ENCODE results near the gene CDK2.
"Not testable (repeated sequence)": the region's sequence is repeated elsewhere in the genome, so short reads cannot be mapped to it uniquely, and the experiment has no call there.

Gene CDK2

DNA sequence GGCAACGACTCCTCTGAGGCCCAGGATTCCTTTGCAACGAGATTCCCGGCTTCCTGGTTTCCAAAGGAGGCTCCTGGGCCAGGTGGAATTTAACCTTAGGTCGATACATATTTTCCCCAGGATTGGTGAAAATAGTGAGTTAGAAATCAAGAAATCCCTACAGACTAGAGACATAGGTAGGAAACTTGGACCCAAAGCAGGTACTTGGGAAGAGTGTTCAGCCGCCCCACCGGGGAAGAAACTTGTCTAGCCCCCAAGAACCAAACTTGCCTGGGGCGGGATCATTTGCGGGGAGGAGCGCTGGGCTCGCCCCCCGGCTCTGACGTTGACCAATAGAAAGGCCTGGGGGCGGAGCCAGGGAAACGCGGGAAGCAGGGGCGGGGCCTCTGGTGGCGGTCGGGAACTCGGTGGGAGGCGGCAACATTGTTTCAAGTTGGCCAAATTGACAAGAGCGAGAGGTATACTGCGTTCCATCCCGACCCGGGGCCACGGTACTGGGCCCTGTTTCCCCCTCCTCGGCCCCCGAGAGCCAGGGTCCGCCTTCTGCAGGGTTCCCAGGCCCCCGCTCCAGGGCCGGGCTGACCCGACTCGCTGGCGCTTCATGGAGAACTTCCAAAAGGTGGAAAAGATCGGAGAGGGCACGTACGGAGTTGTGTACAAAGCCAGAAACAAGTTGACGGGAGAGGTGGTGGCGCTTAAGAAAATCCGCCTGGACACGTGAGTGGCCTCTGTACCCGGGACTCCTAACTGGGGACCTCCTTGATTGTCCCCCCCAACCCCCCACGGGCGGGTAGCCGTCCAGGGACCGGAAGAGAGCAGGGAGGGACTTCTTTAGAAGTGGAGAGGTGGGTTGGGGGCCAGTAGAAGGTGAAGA lies at the start of gene CDK2:
Gene CDK2, plus strand, starts transcription at position 423 of the 874 bp plus-strand sequence. Its CDS starts 179 bp downstream, at position 602.
- DNase-seq: peak; percentile 80

DNA sequence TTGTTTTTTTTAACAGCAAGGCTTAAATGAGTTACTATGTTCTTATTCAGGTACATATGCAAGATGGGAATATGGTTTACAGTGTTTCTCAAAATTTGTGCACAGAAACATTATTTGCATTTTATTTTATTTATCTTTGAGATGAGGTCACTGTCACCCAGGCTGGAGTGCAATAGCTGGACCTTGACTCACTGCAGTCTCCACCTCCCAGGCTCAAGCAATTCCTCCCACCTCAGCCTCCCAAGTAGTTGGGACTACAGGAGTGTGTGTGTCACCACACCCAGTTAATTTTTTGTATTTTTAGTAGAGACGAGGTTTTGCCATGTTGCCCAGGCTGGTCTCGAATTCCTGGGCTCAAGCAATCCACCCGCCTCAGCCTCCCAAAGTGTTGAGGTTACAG lies 47.6 kb upstream of the CDK2 start:
- peak; percentile 64 for DNase-seq

DNA sequence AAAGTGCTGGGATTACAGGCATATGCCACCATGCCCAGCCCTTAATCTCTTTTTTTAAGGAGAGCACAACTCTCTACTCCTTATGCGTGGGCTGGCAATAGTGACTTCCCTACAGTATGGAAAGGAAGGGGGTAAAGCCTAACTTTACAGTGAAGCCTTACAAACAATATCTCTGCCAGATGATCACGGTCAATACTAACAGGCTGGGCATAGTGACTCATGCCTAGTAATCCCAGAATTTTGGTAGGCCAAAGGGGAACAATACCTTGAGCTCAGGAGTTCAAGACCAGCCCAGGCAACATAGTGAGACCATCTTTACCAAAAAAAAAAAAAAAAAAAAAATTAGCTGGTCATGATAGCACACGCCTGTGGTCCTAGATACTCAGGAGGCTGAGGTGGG lies 44.5 kb upstream of the CDK2 start:
- DNase-seq: peak; percentile 38

DNA sequence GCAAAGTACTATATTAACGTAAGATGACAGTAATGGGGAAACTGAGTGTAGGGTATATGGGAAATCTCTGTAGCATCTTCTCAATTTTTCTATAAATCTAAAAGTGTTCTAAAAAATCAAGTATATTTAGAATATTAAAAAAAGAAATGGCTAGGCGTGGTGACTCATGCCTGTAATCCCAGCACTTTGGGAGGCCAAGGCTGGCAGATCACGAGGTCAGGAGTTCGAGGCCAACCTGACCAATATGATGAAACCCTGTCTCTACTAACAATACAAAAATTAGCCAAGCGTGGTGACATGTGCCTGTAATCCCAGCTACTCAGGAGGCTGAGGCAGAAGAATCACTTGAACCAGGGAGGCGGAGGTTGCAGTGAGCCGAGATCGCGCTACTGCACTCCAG lies 43.0 kb upstream of the CDK2 start:
- DNase-seq: not testable (repeated sequence)

DNA sequence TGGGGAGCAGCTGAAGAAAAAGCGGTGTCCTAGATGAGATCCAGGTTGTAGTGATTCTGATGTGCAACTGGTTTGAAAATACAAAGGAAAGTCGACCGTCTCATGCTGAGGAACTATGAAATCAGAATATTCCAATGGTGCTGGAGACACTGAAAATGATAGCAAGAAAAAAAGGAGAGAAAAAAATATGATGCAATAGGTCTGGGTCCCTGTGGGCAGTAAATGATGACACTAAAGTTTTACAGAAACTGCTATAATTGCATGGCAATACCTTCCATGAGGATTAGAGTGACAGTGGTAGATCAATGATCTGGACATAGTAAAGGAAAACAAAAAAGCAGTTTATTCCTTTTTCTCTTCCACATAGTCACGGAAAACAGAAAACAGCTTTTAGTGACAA lies 41.3 kb upstream of the CDK2 start:
- no peak for DNase-seq

DNA sequence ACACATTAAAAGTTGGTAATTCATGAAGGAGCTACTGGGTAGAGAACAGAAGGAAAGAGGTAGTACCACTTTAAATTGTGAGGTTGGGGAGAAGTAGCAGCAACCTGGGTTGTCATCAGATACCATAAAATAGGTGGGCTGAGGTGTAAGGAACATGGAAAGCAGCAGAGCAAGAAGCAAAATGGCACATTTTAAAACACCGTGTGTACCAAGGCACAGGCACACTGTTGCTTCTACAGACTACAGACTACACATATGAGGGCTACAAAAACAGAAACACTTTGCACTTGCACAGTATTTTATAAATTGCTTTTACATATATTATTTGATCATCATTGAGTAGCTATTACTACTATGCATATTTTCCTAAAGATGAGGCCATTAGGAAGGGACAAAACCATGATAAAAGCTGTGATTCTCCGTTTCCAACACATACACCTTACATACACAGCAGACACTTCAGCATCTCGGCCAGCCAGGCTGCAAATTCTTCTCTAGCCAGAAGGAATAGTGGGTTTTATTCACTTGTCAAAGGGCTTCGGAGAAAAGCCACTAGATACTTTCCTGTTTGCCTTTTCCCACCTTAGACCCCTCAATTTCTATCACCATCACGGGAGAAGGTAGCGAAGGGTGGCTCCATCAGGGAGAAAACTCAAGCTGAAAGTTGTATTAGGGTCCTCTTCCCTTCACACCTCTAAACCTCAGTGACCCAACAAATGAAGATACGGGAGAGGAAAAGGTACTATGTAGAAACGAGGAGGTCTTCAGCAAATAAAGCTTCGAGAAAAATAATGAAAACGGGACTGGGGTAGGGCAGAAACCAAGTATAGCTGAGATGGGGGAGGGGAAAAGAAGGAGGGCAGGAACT lies 40.5 kb upstream of the CDK2 start:
- DNase-seq: no peak

DNA sequence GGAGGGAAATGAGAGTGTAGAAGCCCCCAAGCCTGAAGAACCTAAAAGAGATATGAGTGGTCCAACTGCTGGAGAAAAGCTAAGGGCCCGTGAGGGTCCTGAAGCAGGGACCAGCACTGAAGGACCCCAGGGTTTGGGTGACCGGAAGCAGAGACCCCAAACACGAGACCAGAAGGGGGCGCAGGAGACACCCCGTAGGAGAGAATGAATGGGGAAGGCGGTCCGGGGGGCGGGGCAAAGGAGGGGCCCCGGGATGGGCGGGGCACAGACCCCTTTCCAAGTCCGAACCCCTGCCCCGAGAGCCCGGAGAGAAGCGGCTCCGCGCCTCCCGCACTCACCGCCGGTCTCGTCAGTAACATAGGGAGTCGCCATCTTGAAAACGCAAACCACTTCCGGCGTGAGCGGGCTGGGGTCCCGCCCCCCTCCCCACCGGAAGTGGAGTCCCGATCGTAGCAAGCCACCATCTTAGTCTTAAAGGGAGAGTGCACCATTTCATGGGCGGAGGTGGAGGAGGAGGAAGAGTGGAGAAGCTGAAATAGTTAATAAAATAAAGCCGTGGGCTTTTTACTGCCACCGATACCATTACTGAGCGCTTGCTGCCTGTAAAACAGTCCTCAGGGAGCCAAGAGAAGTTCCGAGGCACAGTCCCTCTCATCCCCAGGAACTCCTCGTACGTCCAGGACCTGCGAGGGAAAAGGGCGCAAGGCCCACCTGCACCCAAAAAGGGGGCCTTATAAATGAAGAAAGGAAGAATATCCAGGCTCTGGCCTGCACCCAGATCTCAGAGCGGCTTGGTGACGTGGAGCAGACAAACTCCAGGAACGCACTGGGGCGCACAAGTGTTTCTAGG lies 39.7 kb upstream of the CDK2 start:
- peak; percentile 92 for DNase-seq

DNA sequence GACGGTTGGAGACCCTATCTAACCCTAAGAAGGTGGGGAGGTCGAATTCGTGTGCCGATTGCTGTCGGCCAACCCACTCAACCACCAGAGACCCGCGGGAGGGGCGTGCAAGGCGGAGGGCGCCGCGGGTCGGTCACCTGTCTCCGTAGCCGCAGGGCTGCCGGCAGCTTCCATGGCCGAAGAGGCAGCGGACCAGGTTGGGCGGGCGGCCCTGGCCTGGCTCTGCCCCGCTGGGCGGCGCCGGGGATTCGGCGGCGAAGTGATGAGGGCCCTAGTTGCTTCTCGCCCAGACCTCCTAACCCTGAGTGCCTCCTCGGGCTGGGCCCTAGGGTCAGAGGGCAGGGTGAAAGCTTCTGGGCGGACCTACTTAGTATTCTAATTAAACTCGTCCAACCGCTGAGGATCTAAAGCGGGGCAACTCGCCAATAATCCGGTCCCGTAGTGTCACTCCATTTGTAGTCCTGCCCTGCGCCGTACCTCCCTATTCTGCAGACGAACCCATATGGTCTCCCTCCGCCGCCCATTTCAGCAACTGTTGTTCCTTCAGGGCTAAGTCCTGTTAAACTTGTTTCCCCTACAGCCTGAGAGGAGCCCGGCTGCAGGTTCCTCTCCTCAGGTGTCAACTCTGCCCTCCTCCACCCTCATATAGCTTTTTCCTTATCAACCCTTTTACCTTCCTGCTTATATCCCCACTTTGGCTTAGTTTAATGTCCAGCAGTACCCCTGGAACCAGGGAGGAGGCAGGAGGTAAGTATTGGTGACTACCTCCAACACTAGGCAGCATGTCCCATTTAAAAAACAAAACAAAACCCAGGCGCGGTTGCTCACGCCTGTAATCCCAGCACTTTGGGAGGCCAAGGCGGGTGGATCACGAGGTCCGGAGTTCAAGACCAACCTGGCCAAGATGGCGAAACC lies 38.8 kb upstream of the CDK2 start, which contains the start of gene PYM1:
Gene PYM1, minus strand, starts transcription at position 307 of the 915 bp plus-strand sequence. Its CDS starts 133 bp downstream, at position 174.
- peak; percentile 73 for DNase-seq

DNA sequence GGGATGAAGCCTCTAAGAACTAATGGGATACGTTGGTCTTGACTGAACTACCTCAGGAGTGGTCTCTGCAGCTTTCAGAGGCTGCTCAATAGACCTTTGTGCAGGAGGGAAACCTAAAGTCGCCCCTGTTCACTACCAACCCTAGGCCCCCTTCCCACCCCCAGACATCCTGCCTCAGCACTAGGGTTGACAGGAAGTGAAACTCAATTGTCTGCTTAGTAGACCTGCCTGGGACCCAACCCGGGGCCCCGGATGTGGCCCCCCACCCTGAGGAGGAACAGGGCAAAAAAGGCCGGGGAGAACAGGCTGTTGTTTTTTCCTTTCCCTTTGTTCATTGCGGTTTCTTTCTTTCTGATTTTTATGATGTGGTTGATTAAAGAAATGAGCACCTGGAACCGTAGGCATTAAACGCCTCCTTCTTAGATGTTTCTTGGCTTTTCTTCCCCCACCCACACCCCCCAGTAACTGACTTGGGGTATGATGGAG lies 37.3 kb upstream of the CDK2 start:
- no peak for DNase-seq

DNA sequence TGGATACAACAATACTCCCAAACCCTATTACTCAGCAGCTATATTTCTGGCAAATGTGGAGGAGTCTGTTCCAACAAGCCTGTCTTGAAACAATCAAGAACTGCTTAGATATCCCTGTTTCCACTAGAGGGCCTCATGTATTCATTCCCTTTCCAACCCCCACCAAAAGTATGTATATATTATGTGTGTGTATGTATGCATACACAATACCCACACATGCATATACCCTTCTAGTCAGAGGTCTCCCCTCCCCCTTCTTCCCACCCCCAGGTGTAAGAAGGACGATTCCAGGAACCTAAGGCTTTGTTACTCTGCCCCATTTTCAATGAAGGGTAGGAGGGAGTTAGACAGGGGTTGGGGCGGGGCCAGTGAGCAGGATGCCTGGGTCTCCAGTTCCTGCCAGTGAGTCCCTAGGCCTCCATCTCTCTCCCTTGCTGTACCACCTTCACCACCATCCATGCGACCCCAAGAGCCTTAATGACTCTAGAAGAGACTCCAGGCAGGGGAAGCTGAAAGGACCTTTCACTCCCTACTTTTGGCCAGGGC lies 35.8 kb upstream of the CDK2 start, which contains the start of gene DGKA:
Gene DGKA, plus strand, starts transcription at position 392 of the 546 bp plus-strand sequence. CDS start 5,342 bp downstream, outside the sequence.
- peak; percentile 78 for DNase-seq

DNA sequence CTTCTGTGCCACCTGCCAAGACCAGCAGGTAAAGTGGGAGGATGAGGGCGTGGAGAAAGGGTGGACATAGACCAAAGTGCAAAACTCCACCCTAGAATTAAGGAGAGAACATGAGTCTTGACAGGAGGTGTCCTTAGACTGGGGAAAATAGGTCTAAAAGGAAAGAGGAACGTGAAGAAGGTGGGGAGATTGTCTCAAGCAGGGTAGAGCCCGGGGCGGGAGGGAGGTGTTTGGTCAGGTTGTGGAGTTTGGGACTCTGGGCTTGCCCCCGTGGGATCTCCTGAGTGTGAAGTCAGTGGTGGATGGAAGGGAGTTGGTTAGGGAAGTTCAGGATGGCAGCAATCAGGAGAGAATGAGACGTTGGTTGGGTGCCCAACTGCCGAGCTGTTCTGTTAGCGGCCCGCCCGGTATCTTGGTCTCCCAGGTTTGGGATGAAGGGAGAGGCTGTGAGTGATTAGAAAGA lies 35.3 kb upstream of the CDK2 start:
- no peak for DNase-seq

DNA sequence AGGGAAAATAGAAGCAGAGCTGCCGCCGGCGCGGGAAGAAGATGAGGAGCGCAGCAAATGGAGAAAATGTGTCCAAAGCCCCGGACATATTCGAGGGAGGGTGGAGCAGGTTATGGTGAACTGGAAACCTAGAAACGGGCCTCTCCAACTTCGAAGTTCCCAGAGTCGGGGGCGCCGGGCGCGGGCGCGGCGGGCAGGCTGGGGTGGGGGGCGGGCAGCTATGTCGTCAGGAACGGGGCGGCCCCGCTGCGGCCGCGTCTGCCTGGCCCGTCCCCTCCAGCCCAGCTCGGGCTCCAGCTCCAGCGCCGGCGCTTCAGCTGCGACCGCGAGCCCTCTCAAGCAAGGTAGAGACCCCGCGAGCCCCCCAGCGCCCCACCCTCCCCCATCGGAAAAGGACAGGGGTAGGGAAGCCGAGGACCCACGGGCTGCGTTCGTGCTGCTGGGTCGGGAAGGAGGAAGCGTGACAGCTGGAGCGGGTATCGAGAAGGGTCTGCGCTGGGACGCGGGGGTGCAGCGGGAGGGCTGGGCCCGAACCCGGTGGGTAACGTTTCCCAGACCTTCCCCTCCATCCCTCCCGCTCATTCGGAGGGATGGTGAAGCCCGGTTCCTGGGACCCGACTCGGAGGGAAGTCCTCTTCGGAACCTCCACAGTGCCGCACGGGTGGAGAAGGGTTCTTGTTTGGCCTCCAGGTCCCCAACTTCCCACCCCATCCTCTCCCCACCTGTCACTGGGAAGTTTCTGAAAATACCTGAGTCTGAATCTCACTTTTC lies 34.7 kb upstream of the CDK2 start:
- peak; percentile 45 for DNase-seq

DNA sequence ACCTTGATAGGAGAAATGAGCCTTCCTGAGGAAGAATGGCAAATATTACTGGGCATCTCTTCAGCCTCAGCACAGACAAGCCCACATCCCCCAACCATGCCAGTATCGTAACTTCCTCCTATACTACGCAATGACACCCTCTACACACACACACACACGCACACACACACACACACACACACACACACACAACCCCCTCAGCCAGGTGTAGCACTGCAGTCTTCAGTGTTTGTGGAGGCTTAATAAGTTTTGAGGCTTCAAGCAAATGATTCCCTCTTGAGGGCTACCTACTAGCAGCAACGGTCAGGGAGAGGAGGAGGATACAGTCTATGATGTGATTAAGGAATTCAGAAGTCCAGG lies 34.1 kb upstream of the CDK2 start:
- DNase-seq: no peak

DNA sequence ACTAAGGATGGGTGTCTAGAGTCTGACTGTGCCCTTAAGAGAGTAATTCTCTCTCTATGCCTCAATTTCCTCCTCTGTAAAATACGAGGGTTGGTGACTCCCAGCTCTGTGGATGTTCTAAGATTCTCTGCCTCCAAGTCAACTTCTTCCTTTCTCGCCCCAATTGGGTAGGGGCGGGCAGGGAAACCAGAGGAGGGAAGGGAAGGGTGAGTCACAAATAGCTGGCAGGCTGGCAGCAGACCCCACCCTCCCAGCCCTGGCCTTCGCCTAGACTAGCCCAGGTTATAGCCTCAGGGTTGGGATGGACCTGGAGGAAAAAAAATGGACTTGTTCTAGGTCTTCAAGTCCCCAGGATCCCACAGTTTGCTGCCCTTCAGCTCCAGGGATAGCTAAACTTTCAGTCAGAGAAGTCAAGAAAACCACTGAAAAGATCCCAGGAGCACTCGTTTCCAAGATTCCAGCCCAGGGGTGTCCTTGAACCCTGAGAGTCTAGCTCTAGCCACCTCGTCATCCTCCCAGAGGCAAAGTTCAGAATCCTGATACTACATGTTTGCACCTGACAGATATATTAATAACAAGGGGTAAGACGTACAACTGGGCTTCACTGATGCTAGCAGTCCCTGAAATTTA lies 33.3 kb upstream of the CDK2 start:
- DNase-seq: no peak

DNA sequence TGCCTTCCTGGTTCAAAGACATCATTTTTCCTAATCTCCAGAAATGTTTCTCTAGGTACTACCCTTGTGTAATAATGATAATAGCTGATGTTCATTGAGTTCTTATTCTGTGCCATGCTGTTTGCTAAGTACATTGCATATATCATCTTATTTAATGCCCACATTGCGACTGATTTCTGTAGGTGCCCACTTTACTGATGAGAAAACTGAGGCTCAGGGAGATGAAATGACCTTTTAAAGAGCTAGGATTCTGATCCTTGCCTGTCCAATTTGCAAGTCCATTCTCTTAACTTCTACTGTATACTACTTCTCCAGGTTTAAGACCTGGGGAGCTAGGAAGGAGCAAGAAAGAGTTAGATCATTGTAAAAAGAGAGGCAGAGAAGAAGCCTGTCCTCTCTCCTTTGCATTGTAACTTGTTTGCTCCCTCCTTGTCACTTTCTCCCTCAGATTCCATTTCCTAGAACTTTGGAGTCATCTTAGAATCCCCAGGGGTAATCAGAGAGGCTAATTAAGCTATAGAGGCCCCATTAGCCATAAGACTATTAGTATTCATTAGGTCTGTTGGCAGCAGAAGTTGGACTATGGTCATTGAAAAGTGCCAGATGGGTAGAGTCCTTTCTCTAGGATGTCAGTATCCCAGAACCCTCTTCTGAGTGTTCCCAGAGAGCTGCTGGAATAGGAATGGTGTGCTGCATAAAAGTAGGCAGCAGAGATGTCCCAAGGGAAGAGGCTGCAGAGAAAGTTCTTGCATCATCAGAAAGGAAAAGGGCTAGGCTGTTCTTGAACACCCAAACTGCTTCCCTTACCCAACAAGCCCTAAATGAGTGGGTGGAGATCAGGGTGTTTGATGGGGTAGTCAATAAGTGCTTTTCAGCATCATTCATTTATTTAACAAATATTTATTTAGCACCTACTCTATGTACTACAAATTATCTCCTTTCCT lies 32.6 kb upstream of the CDK2 start:
- no peak for DNase-seq

DNA sequence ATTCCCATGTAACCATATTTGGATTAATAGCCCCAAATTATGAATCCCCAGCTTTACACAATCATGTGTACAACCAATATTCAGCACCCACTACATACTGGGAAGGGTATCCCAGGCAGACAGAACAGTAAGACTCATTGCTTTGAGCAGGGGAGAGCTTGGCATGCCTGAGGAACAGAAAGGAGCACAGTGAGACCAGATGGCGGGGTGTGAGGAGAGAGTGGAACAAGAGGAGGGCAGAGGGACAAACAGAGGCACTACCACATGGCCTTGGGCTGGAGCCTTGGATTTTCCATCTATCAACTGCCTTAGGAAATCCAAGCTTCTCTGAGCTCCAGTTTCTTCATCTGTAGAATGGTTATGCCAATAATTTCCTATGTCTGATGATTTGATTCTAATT lies 31.9 kb upstream of the CDK2 start:
- DNase-seq: no peak

DNA sequence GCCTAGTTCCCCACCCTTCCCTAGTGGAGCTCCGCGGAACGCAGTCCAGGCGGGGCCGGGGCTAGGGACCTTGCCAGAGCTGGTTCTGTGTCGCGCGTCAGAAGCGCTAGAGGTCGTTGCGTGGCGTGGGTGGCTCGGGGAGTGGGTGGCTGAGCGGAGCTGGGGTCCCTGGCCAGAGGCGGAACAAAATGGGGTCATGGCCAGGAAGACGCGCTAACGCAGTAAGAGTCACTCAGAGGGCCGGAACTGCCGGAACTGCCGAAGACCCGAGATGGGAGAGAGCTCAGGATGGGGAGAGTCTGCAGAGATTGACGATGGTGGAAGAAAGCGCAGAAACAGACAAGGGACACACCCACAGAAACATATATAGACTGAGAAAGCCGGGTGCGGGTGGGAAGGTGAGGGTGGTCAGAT lies 30.9 kb upstream of the CDK2 start:
- DNase-seq: no peak

DNA sequence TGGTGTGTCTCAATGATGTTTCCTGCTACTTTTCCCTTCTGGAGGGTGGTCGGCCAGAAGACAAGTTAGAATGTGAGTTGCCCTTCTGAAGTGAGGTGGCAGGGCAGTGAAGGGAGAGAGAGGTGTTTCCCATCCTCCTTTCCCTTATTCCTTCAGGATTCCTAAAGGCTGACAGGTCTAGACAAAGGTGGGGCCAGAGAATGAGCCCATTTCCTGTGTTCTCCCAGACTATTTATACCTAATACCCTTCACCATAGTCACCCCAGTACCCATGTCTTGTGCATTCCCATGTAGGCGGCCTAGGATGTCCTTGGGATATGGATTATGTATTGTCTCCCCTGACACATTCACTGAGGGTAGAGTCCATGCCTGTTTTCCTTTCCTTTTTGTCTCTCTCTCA lies 28.6 kb upstream of the CDK2 start:
- peak; percentile 19 for DNase-seq

Data from HCEC 1CT (cell line).